Body of pancreas (tissue), 4 donors: ENCODE measurements around the gene SRPK3.

Source experiments
- POLR2A ChIP-seq, 3 donors: fragments of 450-650 bp; IDR thresholded peaks; one replicate each; pipeline ENCODE4 v1.6.1; 2016; ENCODE audit warnings: antibody characterized with exemption in 3 of 3, mild to moderate bottlenecking in 2 of 3
- TF ChIP-seq, protein P1 (sequence below), 7 experiments: fragments of 450-650 bp in 4 of 7; fragments of 200-600 bp in 3 of 7; sonication (generic) in 3 of 7; IDR thresholded peaks; one replicate each; pipeline ENCODE4 v1.5.1; 2016 to 2019; ENCODE audit warnings: antibody characterized with exemption in 7 of 7

DNA sequence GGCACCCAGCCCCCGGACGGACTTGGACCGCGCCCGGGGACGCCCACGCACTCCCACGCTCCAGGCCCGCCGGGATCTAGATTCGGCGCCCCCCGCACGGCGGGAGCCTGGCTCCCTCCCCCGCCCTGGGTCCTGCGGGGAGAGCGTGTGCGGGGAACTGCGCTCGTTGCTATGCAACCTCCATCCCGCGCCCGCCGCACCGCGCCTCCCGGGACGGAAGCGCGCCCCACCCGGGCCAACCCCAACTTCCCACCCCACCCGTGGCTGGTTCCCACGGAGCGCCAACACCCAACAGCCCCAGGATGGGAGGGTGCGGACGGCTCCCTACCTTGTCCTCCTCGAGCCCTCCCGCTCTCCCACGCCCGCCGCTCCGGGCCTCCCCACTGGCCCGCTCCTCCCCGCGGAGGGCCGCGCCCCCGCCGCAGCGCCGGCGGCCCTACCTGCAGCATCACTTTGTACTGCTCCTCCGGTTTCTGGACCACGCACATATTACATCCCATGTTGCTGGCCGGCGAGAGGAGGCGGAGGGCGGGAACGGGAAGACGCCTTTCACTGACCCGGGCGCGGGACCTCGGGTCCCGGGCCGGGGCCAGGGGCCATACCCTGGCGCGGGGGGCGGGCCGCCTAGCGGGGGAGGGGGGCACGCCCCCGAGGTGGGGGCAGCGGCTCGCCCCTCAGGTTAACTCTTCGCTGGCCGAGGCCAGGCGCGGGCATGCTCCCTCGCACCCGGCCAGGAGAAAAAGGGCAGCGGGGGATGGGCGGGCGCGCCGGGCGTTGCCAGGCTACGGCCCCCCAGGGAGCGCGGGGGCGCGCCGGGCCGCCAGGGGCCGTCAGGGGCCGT, 49.2 kb downstream of the SRPK3 start, which contains the start of gene PDZD4:
- TF ChIP-seq, protein P1, sequence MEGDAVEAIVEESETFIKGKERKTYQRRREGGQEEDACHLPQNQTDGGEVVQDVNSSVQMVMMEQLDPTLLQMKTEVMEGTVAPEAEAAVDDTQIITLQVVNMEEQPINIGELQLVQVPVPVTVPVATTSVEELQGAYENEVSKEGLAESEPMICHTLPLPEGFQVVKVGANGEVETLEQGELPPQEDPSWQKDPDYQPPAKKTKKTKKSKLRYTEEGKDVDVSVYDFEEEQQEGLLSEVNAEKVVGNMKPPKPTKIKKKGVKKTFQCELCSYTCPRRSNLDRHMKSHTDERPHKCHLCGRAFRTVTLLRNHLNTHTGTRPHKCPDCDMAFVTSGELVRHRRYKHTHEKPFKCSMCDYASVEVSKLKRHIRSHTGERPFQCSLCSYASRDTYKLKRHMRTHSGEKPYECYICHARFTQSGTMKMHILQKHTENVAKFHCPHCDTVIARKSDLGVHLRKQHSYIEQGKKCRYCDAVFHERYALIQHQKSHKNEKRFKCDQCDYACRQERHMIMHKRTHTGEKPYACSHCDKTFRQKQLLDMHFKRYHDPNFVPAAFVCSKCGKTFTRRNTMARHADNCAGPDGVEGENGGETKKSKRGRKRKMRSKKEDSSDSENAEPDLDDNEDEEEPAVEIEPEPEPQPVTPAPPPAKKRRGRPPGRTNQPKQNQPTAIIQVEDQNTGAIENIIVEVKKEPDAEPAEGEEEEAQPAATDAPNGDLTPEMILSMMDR (IDR thresholded peaks at IDR 0.05), result no peak
- no peak for TF ChIP-seq POLR2A (IDR thresholded peaks at IDR 0.05)
